Measurements from ENCODE around the gene SBF1. TPM values are rescaled to one million over a fixed set of nuclear protein-coding genes. Genes with fewer than 3 reads are reported as not detected.

The SBF1 gene
- total RNA-seq, 4 donors from 2014 or later = 80.0 to 227 (median 128) TPM

Other genes with a start within 250 kb of the SBF1 start
- gene TUBGCP6, start 230.0 kb downstream of the SBF1 start, total RNA-seq = 100 to 1,000 TPM in 1 of 4 donors, 10 to 100 TPM in 3; 64.6 to 102 (median 80.3) TPM
- 10 to 100 TPM; 31.4 to 42.7 (median 32.5) TPM for gene HDAC10, start 223.8 kb downstream of the SBF1 start, total RNA-seq
- 1 to 10 TPM; 3.1 to 5.1 (median 3.7) TPM for gene MAPK12, start 213.4 kb downstream of the SBF1 start, total RNA-seq
- gene MAPK11, start 204.7 kb downstream of the SBF1 start, total RNA-seq = 1 to 10 TPM; 2.8 to 4.7 (median 4.0) TPM
- 100 to 1,000 TPM; 143 to 266 (median 215) TPM for gene PLXNB2, start 167.4 kb downstream of the SBF1 start, total RNA-seq
- 10 to 100 TPM in 2 of 4 donors, 1 to 10 TPM in 2; 4.3 to 14.3 (median 9.3) TPM for gene DENND6B, start 148.0 kb downstream of the SBF1 start, total RNA-seq
- 100 to 1,000 TPM in 1 of 4 donors, 10 to 100 TPM in 3; 65.7 to 103 (median 74.0) TPM for gene PPP6R2, start 131.7 kb downstream of the SBF1 start, total RNA-seq
- 10 to 100 TPM in 1 of 4 donors, 1 to 10 TPM in 3; 5.2 to 23.5 (median 6.6) TPM for gene ADM2, start 6.5 kb upstream of the SBF1 start, total RNA-seq
- gene MIOX, start 11.8 kb upstream of the SBF1 start, total RNA-seq = 10 to 100 TPM in 1 of 4 donors, 1 to 10 TPM in 3; 2.1 to 11.3 (median 4.7) TPM
- 100 to 1,000 TPM in 2 of 4 donors, 10 to 100 TPM in 2; 53.2 to 117 (median 96.6) TPM for gene LMF2, start 32.7 kb upstream of the SBF1 start, total RNA-seq
- gene NCAPH2, start 33.2 kb upstream of the SBF1 start, total RNA-seq = 10 to 100 TPM; 39.6 to 47.5 (median 43.1) TPM
- gene SCO2, start 50.6 kb upstream of the SBF1 start, total RNA-seq = 1 to 10 TPM in 3 of 4 donors, not detected in 1; 2.6 to 5.5 (median 2.9) TPM
- 10 to 100 TPM; 28.0 to 61.0 (median 33.6) TPM for gene TYMP, start 55.0 kb upstream of the SBF1 start, total RNA-seq
- gene KLHDC7B, start 70.9 kb upstream of the SBF1 start, total RNA-seq = under 1 TPM in 1 of 4 donors, not detected in 3; 0.27 TPM
- gene SYCE3, start 87.9 kb upstream of the SBF1 start, total RNA-seq = 1 to 10 TPM in 3 of 4 donors, not detected in 1; 3.5 to 6.0 (median 4.3) TPM
- 10 to 100 TPM in 3 of 4 donors, 1 to 10 TPM in 1; 9.7 to 38.7 (median 14.9) TPM for gene CPT1B, start 103.4 kb upstream of the SBF1 start, total RNA-seq
- gene CHKB, start 107.8 kb upstream of the SBF1 start, total RNA-seq = 10 to 100 TPM; 49.1 to 96.9 (median 67.8) TPM
- 1 to 10 TPM in 3 of 4 donors, under 1 TPM in 1; 0.94 to 3.3 (median 1.5) TPM for gene MAPK8IP2, start 125.8 kb upstream of the SBF1 start, total RNA-seq
- gene ARSA, start 153.1 kb upstream of the SBF1 start, total RNA-seq = 10 to 100 TPM; 30.9 to 73.5 (median 61.2) TPM
- gene SHANK3, start 197.8 kb upstream of the SBF1 start, total RNA-seq = 10 to 100 TPM; 11.5 to 23.0 (median 17.7) TPM